ENCODE results near the gene PSMG1.
A peak's percentile ranks its signal among the peaks of the same experiment; 100 is the strongest.

Gene PSMG1

DNA sequence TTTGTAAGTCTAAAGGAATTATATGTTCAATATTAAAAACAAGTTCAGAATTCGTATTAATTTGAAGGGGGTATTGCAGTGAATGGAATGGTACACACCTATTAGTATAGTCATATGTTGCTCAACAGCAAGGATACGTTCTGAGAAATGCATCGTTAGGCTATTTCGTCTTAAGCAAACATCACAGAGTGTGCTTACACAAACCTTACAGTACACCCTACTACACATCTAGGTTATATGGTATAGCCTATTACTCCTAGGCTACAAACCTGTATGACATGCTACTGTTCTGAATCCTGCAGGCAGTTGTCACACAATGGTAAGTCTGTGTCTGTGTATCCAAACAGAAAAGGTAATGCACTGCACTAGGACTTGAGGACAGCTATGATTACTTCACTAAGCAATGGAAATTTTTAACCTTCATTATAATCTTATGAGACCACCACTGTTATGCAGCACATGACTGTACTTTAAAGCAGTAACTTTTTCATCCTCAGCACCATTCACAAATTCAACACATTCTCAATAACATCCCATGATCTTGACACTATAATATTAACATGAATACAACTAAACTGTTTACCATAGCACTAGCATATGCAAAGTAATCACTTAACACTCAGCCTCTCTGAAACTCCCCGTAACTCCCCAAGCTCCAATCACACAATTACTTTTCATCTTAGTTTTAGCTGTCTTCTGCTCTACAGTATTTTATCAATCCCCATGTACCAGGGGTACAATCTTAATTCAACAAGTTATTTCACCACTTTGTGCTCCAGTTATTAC is 14.4 kb upstream of the PSMG1 start:
- H3K36me3 Mint-ChIP-seq: peaks cover 90% of the 10 kb centered on the region
- no peak for ATAC-seq
- peaks cover 25% of the 10 kb centered on the region for H3K4me1 Mint-ChIP-seq
- H3K27ac Mint-ChIP-seq: peak overlapping the region; percentile 86
- H3K9me3 Mint-ChIP-seq: no peaks in the 10 kb centered on the region
- DNase-seq (ENCODE audit: low spot score in 2 of 2): no peak
- no peak overlapping the region for H3K4me3 Mint-ChIP-seq

DNA sequence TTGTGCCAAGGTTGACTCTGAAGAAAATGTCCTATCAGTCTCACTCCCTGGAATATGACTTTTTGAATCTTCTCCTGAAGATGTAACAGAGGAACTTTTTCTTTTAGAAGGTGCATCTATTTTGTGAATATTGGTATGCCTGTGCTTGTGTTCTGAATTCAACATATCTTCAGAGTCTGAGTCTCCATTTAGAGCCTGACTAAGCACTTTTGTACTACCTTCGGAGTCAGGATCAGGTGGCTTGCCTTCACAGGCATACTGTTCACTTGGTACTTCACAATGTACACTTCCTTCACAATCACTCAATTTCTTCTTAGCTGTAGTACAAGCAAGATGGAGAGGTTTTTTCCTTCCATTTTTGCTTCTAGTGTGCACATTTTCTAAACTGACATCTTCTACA is 13.6 kb upstream of the PSMG1 start:
- Mint-ChIP-seq H3K4me3 (peak overlapping the region; percentile 40), H3K36me3 (peaks cover 86% of the 10 kb centered on the region), H3K9me3 (no peaks in the 10 kb centered on the region), H3K27ac (peak overlapping the region; percentile 86), H3K4me1 (peaks cover 25% of the 10 kb centered on the region)
- ATAC-seq (no peak), DNase-seq (ENCODE audit: low spot score in 2 of 2) (no peak)

GRCh38 chr21:39196310-39196709 is 13.1 kb upstream of the PSMG1 start:
- H3K9me3 Mint-ChIP-seq: no peaks in the 10 kb centered on the region
- DNase-seq (ENCODE audit: low spot score in 2 of 2) (no peak), ATAC-seq (no peak)
- H3K4me1 Mint-ChIP-seq: peaks cover 25% of the 10 kb centered on the region
- peaks cover 82% of the 10 kb centered on the region for H3K36me3 Mint-ChIP-seq
- peak overlapping the region; percentile 40 for H3K4me3 Mint-ChIP-seq
- peak overlapping the region; percentile 86 for H3K27ac Mint-ChIP-seq

DNA sequence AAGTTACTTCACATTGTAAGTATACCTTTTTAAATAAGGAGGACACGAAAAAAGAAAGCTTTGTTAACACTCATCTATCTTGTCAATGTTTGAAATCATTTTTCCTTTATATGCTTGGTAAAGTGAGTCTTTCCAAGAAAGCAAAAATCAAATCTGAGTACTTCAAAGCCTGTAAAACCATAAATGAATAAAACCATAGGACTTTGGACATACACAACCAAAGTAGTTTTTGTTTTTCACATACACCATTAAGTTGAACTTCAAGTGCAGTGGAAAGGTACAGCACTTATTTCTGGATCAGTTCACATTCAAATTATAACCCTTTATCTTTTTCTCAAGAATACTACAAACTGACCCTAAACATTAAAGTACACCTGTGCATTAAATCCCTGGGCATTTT is 10.1 kb upstream of the PSMG1 start:
- H3K36me3 Mint-ChIP-seq: peaks cover 60% of the 10 kb centered on the region

GRCh38 chr21:39189857-39190604 is 6.8 kb upstream of the PSMG1 start:
- DNase-seq (ENCODE audit: low spot score in 2 of 2): no peak
- H3K36me3 Mint-ChIP-seq: peaks cover 27% of the 10 kb centered on the region
- ATAC-seq: peak; percentile 93
- peaks cover 17% of the 10 kb centered on the region for H3K4me1 Mint-ChIP-seq
- no peak overlapping the region for H3K4me3 Mint-ChIP-seq
- H3K9me3 Mint-ChIP-seq: no peaks in the 10 kb centered on the region
- no peak overlapping the region for H3K27ac Mint-ChIP-seq

More for the DNA sequence above, 10.1 kb upstream of the PSMG1 start:
- H3K4me3 Mint-ChIP-seq: no peak overlapping the region
- H3K9me3 Mint-ChIP-seq: no peaks in the 10 kb centered on the region
- DNase-seq (ENCODE audit: low spot score in 2 of 2): no peak
- ATAC-seq: no peak
- H3K27ac Mint-ChIP-seq: no peak overlapping the region
- H3K4me1 Mint-ChIP-seq: peaks cover 30% of the 10 kb centered on the region

DNA sequence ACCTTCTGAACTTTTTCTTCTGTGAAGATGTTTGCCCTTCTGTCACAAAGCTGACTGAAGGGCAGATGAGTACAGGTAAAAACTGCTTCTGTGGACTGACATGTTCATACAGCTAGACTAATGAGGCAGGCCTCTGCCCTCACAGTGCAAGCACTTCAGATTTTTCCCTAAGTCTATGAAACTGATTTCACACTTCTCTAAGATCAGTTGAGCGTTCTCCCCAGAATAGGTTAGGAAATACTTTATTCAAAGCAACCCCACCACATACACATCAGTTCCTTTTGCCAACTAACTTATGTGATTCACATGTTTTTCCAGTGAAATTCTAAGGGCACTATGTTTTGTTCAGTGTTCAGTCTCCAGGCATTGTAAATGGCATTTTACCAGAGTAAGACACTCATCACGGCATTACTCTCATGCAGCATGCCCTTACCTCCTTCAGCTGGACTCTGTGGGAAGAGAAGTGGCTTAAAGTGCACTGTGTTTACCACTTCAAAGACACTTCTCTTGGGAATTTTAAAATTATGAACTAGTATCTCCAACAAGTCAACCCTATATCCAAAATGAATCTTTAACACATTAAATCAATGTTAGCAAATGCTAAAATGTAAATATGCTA is 5.4 kb upstream of the PSMG1 start:
- H3K4me3 Mint-ChIP-seq: no peak overlapping the region
- H3K36me3 Mint-ChIP-seq: peaks cover 24% of the 10 kb centered on the region
- H3K27ac Mint-ChIP-seq: no peak overlapping the region
- ATAC-seq: no peak
- no peak for DNase-seq (ENCODE audit: low spot score in 2 of 2)
- peaks cover 20% of the 10 kb centered on the region for H3K4me1 Mint-ChIP-seq
- no peaks in the 10 kb centered on the region for H3K9me3 Mint-ChIP-seq

GRCh38 chr21:39187141-39187540 is 3.9 kb upstream of the PSMG1 start:
- no peak overlapping the region for H3K4me3 Mint-ChIP-seq
- H3K36me3 Mint-ChIP-seq: peaks cover 29% of the 10 kb centered on the region
- no peak for DNase-seq (ENCODE audit: low spot score in 2 of 2)
- ATAC-seq: no peak
- peaks cover 25% of the 10 kb centered on the region for H3K4me1 Mint-ChIP-seq
- H3K9me3 Mint-ChIP-seq: no peaks in the 10 kb centered on the region
- no peak overlapping the region for H3K27ac Mint-ChIP-seq

- Mint-ChIP-seq H3K36me3 (peaks cover 25% of the 10 kb centered on the region), H3K27ac (no peak overlapping the region), H3K9me3 (no peaks in the 10 kb centered on the region), H3K4me3 (no peak overlapping the region), H3K4me1 (peaks cover 30% of the 10 kb centered on the region)
- ATAC-seq (no peak), DNase-seq (ENCODE audit: low spot score in 2 of 2) (no peak)
Observed at GRCh38 chr21:39186676-39187075, 3.4 kb upstream of the PSMG1 start.

DNA sequence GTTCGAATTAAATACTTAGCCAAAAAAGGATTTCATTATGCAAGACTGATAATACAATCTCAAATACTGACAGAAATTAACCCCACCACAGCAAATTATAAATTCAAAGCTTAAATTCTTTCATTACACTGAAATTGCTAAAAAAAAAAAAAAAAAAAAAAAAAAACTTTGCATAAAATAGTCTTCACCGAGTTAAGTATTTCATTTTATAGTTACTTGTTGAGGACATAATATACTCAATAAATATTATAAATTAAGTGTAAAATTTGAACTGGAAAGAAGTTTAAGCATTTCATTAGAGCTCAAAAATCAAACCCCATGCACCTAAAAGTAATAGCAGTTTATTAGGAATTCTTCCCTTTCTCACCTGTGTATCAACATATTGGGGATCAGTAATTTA is 1.9 kb upstream of the PSMG1 start:
- Mint-ChIP-seq H3K4me1 (peaks cover 40% of the 10 kb centered on the region), H3K4me3 (no peak overlapping the region)

DNA sequence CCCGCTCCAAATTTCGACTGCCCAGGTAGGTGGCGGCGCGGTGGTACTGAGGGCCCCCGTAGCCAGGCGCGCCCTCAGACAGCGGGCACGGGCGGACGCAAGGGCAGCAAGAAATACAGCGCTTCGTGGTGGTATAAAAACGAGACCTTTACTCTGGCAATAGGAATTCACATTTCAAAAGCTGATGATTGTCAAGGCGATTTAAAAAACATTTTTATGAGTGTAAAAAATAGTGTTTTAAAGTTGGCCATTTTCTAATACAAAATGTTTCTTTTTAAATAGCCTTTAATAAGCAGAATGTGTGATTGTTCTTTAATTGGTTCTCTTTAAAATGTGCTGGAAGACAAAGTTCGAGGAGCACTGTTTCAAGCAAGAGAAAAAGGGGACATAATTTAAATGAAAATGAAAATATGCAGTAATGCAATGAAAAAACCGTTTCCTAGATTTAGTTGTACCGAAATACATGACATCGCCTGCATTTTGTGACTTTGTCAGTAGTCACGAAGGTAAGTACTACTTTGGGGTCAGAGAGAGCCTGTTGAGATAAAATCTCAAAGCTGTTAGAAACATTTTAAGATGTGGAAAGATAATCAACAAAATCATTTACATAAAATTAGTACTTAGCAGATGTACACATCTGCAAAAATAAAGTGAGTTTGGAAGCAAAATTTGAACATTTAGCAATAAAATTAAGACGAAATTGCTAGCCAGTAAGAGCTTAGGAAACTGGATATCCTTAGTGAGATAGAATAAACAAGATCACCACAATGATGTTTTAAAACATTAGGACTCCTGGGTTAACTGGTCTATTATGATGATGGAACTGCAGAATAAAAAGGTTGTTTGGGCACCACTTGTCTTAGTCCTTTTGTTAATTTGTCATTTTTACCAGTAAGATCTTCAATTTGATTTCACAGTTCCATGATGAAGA is 1.1 kb upstream of the PSMG1 start:
- DNase-seq (ENCODE audit: low spot score in 2 of 2): no peak
- H3K9me3 Mint-ChIP-seq: no peaks in the 10 kb centered on the region
- H3K27ac Mint-ChIP-seq: peak overlapping the region; percentile 95
- H3K36me3 Mint-ChIP-seq: peaks cover 31% of the 10 kb centered on the region
- no peak for ATAC-seq
- peaks cover 41% of the 10 kb centered on the region for H3K4me1 Mint-ChIP-seq
- H3K4me3 Mint-ChIP-seq: peak overlapping the region; percentile 90

More for the DNA sequence above, 1.9 kb upstream of the PSMG1 start:
- ATAC-seq (no peak), DNase-seq (ENCODE audit: low spot score in 2 of 2) (no peak)
- Mint-ChIP-seq H3K27ac (no peak overlapping the region), H3K9me3 (no peaks in the 10 kb centered on the region), H3K36me3 (peaks cover 25% of the 10 kb centered on the region)

GRCh38 chr21:39182484-39183271 is 573 bp downstream of the PSMG1 start:
- ATAC-seq (peak; percentile 61), DNase-seq (ENCODE audit: low spot score in 2 of 2) (no peak)
- peak overlapping the region; percentile 90 for H3K4me3 Mint-ChIP-seq

GRCh38 chr21:39182016-39182415 is 1.2 kb downstream of the PSMG1 start:
- DNase-seq (ENCODE audit: low spot score in 2 of 2) (no peak), ATAC-seq (no peak)
- peak overlapping the region; percentile 95 for H3K27ac Mint-ChIP-seq
- H3K4me1 Mint-ChIP-seq: peaks cover 32% of the 10 kb centered on the region
- H3K4me3 Mint-ChIP-seq: peak overlapping the region; percentile 90
- peaks cover 47% of the 10 kb centered on the region for H3K36me3 Mint-ChIP-seq
- H3K9me3 Mint-ChIP-seq: no peaks in the 10 kb centered on the region

More at GRCh38 chr21:39182484-39183271, 573 bp downstream of the PSMG1 start:
- H3K4me1 Mint-ChIP-seq: peaks cover 32% of the 10 kb centered on the region
- peak overlapping the region; percentile 95 for H3K27ac Mint-ChIP-seq
- no peaks in the 10 kb centered on the region for H3K9me3 Mint-ChIP-seq
- peaks cover 46% of the 10 kb centered on the region for H3K36me3 Mint-ChIP-seq

DNA sequence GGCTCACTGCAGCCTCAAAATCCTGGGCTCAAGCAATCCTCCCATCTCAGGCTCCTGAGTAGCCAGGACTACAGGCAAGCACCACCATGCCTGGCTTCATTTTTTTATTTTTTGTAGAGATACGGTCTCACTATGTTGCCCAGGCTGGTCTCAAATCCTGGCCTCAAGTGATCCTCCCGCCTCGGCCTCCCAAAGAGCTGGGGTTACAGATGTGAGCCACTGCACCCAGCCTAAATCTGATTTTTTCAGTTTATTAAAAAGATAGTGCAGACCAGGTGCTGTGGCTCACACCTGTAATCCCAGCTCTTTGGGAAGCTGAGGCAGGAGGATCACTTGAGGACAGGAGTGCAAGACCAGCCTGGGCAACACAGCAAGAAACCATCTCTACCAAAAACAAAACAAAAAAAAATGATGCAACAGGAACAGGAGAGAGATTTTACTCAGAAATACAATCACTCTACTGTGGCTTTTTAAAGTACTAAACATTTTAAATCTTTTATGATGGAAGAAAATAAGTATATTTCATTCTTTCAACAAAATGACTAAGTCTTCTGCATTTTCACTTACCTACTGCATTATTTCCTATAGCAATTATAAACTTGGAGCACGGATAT is 1.9 kb downstream of the PSMG1 start:
- Mint-ChIP-seq H3K4me1 (peaks cover 32% of the 10 kb centered on the region), H3K9me3 (no peaks in the 10 kb centered on the region), H3K36me3 (peaks cover 54% of the 10 kb centered on the region), H3K4me3 (peak overlapping the region; percentile 90), H3K27ac (no peak overlapping the region)
- no peak for DNase-seq (ENCODE audit: low spot score in 2 of 2)
- no peak for ATAC-seq
